Epidermal melanocyte (primary cell): Measurements from ENCODE around the gene FAM162A.
"Not testable (repeated sequence)": the region's sequence is repeated elsewhere in the genome, so short reads cannot be mapped to it uniquely, and the experiment has no call there.

Experiments
- DNase-seq: peaks from one replicate; pipeline ENCODE4 v3.0.0; 2011; ENCODE audit warnings: low spot score; ENCODE audit not compliant: insufficient read length

Gene FAM162A

GRCh38 chr3:122383771-122384697, at the start of gene FAM162A:
TSS of gene FAM162A (plus strand) at chr3:122384182. CDS start at chr3:122384266, 84 bp downstream.
- DNase-seq: peak; percentile 72

GRCh38 chr3:122342803-122343202, 41.2 kb upstream of the FAM162A start:
- no peak for DNase-seq

- DNase-seq: no peak
Measured at GRCh38 chr3:122343654-122344053, 40.3 kb upstream of the FAM162A start.

GRCh38 chr3:122349171-122349570, 34.8 kb upstream of the FAM162A start:
- no peak for DNase-seq

GRCh38 chr3:122350814-122351418, 33.1 kb upstream of the FAM162A start:
- no peak for DNase-seq

GRCh38 chr3:122351612-122352011, 32.4 kb upstream of the FAM162A start:
- no peak for DNase-seq

- DNase-seq: no peak
Measured at GRCh38 chr3:122353215-122353614, 30.8 kb upstream of the FAM162A start.

- DNase-seq: no peak
Measured at GRCh38 chr3:122353893-122354401, 30.0 kb upstream of the FAM162A start.

- no peak for DNase-seq
Measured at GRCh38 chr3:122355612-122356011, 28.4 kb upstream of the FAM162A start.

- no peak for DNase-seq
Measured at GRCh38 chr3:122356402-122356801, 27.6 kb upstream of the FAM162A start.

- no peak for DNase-seq
Measured at GRCh38 chr3:122357828-122358702, 25.9 kb upstream of the FAM162A start.

GRCh38 chr3:122358703-122359032, 25.3 kb upstream of the FAM162A start:
- no peak for DNase-seq

- DNase-seq: no peak
Measured at GRCh38 chr3:122362026-122362425, 22.0 kb upstream of the FAM162A start.

- DNase-seq: no peak
Measured at GRCh38 chr3:122364490-122364889, 19.5 kb upstream of the FAM162A start.

- no peak for DNase-seq
Measured at GRCh38 chr3:122365073-122365472, 18.9 kb upstream of the FAM162A start.

- DNase-seq: not testable (repeated sequence)
Measured at GRCh38 chr3:122365582-122366378, 18.2 kb upstream of the FAM162A start.

GRCh38 chr3:122366379-122366749, 17.6 kb upstream of the FAM162A start:
- no peak for DNase-seq

- no peak for DNase-seq
Measured at GRCh38 chr3:122374034-122374433, 9.9 kb upstream of the FAM162A start.

GRCh38 chr3:122377975-122378374, 6.0 kb upstream of the FAM162A start:
- no peak for DNase-seq

GRCh38 chr3:122382888-122383666, 905 bp upstream of the FAM162A start, which contains the start of gene MIX23:
TSS of gene MIX23 (minus strand) at chr3:122383231. CDS start at chr3:122383224, 7 bp downstream.
- peak; percentile 77 for DNase-seq
